ENCODE measurements around the gene C16orf89.
"Not testable (repeated sequence)": the region's sequence is repeated elsewhere in the genome, so short reads cannot be mapped to it uniquely, and the experiment has no call there.

DNA sequence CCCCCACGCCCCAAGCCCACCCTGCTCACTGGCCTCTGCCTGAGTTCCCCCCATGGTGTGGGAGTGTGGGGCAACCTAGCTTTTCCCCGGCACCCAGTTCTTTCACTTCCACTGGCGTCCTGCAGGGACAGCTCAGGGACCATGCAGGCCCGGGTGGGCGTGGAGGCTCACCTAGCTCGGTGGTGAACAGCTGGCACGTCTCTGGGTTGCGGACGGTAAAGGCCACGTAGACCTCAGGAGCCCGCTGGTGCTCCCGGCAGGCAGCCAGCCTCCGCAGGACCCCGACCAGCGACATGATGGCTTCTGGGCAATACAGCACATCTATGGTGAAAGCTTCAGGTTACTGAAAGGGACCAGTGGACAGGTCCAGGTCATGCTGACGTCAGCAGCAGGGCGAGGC, 23.2 kb upstream of the C16orf89 start:
- TF ChIP-seq, protein P1, sequence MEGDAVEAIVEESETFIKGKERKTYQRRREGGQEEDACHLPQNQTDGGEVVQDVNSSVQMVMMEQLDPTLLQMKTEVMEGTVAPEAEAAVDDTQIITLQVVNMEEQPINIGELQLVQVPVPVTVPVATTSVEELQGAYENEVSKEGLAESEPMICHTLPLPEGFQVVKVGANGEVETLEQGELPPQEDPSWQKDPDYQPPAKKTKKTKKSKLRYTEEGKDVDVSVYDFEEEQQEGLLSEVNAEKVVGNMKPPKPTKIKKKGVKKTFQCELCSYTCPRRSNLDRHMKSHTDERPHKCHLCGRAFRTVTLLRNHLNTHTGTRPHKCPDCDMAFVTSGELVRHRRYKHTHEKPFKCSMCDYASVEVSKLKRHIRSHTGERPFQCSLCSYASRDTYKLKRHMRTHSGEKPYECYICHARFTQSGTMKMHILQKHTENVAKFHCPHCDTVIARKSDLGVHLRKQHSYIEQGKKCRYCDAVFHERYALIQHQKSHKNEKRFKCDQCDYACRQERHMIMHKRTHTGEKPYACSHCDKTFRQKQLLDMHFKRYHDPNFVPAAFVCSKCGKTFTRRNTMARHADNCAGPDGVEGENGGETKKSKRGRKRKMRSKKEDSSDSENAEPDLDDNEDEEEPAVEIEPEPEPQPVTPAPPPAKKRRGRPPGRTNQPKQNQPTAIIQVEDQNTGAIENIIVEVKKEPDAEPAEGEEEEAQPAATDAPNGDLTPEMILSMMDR (IDR thresholded peaks at IDR 0.05; ENCODE audit: insufficient read depth, low read length), result not testable (repeated sequence)
- not testable (repeated sequence) for TF ChIP-seq POLR2AphosphoS5 (IDR thresholded peaks at IDR 0.05; ENCODE audit: low read depth); SPI1 (IDR thresholded peaks at IDR 0.05; ENCODE audit: borderline replicate concordance, low read depth); GABPA (IDR thresholded peaks at IDR 0.05; ENCODE audit: low read depth)
